Epithelial cell of esophagus (primary cell): ENCODE measurements around the gene NBR1.
"Not testable (repeated sequence)": the region's sequence is repeated elsewhere in the genome, so short reads cannot be mapped to it uniquely, and the experiment has no call there.

Experiments used
- DNase-seq: peaks from one replicate; pipeline ENCODE4 v3.0.0; 2010; ENCODE audit warnings: low read depth
- H3K4me3 ChIP-seq: 2 replicates; pipeline ENCODE4 v1.5.1; 2011; ENCODE audit warnings: mild to moderate bottlenecking, low read length, control low read depth
- TF ChIP-seq, protein P1 (sequence below): IDR thresholded peaks from 2 replicates; pipeline ENCODE4 v1.5.1; 2011; ENCODE audit warnings: low read depth, mild to moderate bottlenecking, low read length, control low read depth, inconsistent platforms; ENCODE audit not compliant: insufficient read depth; ENCODE audit errors: missing control alignments

NBR1 gene

DNA sequence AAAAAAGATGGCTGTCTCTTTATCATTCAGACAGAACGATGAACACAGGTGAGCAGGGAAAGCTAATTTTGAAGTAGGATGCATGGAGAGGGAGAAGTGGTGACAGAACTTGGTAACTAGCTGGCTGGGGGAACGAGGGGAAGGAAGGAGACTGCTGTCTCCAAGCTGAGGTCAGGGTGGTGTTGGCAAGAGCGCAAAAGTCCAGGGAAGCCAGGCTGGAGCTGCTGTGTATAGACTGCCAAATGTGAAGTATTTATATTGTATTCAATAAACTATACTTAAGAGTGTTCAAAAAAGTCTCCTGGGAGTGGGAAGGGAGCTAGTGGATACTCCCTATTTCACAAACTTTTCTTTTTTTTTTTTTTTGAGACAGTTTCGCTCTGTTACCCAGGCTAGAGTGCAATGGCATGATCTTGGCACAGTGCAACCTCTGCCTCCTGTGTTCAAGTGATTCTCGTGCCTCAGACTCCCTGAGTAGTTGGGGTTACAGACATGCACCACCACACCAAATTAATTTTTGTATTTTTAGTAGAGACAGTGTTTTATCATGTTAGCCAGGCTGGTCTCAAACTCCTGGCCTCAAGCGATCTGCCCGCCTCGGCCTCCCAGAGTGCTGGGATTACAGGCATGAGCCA lies 48.8 kb downstream of the NBR1 start:
- no peak for DNase-seq
- TF ChIP-seq, protein P1, sequence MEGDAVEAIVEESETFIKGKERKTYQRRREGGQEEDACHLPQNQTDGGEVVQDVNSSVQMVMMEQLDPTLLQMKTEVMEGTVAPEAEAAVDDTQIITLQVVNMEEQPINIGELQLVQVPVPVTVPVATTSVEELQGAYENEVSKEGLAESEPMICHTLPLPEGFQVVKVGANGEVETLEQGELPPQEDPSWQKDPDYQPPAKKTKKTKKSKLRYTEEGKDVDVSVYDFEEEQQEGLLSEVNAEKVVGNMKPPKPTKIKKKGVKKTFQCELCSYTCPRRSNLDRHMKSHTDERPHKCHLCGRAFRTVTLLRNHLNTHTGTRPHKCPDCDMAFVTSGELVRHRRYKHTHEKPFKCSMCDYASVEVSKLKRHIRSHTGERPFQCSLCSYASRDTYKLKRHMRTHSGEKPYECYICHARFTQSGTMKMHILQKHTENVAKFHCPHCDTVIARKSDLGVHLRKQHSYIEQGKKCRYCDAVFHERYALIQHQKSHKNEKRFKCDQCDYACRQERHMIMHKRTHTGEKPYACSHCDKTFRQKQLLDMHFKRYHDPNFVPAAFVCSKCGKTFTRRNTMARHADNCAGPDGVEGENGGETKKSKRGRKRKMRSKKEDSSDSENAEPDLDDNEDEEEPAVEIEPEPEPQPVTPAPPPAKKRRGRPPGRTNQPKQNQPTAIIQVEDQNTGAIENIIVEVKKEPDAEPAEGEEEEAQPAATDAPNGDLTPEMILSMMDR: no peak
- H3K4me3 ChIP-seq: no peak overlapping the region

DNA sequence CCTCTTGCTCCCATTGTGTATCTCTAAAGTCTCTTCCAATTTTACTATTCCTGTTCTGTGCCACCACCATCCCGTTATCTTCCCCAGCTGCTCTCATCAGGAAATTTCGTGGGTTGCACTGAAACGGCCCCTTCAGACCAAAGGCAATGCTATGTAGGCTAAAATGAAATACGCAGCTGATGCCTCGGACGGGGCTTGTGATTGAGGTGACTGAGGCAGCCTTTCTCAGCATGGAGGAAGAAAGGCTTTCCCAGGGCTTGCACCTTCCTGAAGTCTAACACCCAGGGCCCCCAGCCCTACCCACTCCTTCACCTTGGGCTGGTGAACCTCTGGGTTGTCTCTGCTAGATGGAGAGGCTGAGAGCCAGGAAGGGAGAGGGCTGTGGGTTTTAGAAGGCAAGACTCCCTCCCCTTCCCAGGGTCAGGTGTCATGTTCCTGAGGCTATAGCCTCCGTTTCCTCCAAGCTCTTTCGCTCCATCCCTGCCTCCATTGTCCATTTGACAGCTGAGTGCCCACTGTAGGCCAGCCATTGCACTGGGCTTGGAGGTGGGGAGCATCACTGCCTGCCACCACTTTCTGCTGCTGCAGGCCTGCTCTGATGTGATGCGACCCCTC lies 49.6 kb downstream of the NBR1 start:
- no peak for DNase-seq
- no peak overlapping the region for H3K4me3 ChIP-seq

DNA sequence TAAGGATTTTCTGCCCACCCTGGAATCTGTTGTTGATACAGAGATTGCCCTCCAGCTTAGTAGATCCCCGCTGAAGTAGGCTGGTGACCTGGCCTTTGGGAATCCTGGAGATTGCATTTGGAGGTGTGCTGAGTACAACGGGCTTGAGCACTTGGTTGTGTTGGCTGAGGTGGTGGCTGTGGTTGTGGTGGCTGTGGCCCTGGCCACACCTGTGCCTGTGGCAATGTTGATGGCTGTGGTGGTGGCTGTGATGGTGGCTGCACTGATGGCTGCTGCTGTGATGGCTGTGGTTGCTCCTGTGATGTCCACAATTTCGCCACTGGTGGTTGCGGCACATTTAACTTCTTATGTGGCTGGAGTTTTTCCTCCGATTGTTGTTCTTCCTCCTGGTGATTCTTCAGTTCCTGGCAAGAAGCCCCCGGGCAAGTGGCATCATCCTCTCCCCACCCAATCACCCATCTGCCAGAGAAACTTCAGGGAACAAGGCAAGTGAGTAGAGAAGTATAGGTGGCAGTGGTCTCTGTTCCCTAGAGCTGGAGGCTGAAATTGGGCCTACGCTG lies 53.2 kb downstream of the NBR1 start:
- TF ChIP-seq, protein P1: no peak
- no peak overlapping the region for H3K4me3 ChIP-seq
- DNase-seq: no peak

More for the DNA sequence above, 49.6 kb downstream of the NBR1 start:
- TF ChIP-seq, protein P1: no peak

GRCh38 chr17:43226393-43226792 lies 55.4 kb downstream of the NBR1 start:
- no peak overlapping the region for H3K4me3 ChIP-seq
- DNase-seq: no peak
- TF ChIP-seq, protein P1: no peak

DNA sequence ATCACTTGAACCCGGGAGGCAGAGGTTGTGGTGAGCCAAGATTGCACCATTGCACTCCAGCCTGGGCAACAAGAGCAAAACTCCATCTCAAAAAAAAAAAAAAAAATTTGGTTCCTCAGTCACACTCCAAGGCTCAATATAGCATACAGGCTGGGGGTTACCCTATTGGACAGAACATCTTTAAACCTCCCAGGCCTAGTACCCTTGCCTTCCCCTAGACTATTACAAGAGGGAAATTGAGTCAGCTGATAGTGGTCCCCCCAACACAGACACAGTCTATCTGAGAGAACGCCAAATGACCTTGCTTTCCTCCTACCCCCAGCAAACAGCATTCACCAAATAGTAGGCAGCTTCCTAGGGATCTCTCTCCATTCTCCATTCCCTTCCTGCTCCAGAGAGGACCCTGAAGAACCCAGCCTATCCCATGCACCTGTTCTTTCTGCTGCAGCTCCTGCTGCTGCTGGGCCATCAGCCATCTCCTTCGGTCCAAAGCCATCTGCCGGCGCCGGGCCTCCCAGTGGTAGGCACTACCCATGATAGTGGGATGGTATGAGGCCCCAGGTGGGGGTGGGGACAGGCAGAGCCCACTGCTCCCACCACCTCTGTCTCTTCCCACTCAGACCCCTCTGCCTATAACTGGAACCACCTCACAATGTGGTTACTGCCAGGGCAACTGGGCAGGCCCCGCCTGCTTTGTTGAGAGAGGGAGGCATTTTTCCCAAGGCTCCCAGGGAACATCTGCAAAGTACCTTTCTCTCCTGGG lies 57.2 kb downstream of the NBR1 start, which contains the start of gene CCDC200:
Gene CCDC200, minus strand, starts transcription at position 604 of the 763 bp plus-strand sequence. Its CDS starts 69 bp downstream, at position 535.
- DNase-seq, H3K4me3 ChIP-seq: not testable (repeated sequence)

DNA sequence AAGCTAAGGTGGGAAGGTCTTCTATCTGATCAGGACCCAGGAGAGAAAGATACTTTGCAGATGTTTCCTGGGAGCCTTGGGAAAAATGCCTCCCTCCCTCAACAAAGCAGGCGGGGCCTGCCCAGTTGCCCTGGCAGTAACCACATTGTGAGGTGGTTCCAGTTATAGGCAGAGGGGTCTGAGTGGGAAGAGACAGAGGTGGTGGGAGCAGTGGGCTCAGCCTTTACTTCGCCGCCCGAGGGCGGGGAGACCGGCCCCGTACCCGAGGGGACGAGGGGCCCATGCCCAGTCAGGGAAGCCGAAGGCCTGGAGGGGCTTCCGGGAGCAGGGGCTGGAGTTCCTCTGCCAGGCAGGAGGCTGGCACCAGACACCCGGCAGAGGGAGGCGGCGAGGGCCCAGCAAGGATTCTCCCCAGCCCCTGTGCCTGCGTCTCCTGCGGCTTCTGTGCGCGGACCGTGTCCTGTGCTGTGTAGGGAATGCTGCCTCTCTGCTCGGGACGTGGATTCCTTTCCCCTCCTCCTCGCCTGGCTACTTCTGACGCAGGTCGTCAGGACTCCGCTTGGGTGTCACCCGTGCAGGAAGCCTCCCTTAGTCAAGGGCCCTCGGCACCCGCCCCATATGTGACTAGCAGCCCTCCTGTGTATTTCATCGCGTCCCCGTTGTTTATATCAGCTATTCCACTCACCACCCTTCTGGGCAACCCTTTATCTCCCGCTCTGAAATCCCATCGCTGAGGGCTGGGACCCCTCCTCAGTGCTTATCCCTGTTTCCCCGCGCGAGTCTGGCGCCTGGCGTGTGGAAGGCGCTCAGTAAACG lies 60.4 kb downstream of the NBR1 start:
- peak overlapping the region; percentile 40 for H3K4me3 ChIP-seq
- DNase-seq: not testable (repeated sequence)

GRCh38 chr17:43232021-43232699 lies 61.1 kb downstream of the NBR1 start:
- DNase-seq: peak; percentile 36
- H3K4me3 ChIP-seq: peak overlapping the region; percentile 40

DNA sequence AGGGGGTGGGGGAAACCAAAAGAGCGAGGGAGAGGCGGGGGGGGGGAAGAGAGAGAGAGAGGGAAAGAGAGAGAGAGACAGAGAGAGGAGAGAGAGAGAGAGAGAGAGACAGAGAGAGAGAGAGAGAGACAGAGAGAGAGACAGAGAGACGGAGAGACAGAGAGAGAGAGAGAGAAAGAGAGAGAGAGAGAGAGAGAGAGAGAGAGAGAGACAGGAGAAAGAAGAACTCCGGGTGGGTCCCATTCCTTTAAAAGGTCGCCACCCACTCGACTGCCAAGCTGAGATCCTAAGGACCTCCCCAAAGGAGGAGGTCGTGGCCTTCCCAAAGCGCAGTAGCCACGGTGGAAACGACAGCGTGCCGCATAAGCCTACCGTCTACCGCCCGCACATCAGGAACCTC lies 62.2 kb downstream of the NBR1 start:
- not testable (repeated sequence) for DNase-seq, H3K4me3 ChIP-seq

DNA sequence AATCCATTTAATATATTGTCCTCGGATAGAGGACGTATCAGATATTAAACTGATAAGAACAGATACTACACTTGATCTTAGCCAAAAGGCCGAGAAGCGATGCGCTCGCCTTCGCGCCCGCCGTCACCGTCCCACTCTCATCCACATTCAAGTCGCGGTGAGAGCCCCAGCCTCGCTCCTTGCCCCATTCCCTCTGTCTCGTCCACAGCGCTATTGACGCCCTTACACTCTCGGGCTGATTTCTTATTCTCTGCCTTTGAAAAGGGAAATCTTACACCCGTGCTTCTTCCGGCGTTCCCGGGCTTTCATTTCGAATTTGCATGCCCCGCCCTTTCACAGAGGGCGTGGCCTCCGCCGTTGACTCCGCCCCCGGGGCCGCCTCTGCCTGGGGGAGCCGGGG lies 62.9 kb downstream of the NBR1 start, which contains the start of gene RNU2-1:
Gene RNU2-1, minus strand, starts transcription at position 101 of the 400 bp plus-strand sequence.
- DNase-seq, H3K4me3 ChIP-seq: not testable (repeated sequence)

- H3K4me3 ChIP-seq, DNase-seq: not testable (repeated sequence)
These were observed 68.6 kb downstream of the NBR1 start for GRCh38 chr17:43239597-43239996.

DNA sequence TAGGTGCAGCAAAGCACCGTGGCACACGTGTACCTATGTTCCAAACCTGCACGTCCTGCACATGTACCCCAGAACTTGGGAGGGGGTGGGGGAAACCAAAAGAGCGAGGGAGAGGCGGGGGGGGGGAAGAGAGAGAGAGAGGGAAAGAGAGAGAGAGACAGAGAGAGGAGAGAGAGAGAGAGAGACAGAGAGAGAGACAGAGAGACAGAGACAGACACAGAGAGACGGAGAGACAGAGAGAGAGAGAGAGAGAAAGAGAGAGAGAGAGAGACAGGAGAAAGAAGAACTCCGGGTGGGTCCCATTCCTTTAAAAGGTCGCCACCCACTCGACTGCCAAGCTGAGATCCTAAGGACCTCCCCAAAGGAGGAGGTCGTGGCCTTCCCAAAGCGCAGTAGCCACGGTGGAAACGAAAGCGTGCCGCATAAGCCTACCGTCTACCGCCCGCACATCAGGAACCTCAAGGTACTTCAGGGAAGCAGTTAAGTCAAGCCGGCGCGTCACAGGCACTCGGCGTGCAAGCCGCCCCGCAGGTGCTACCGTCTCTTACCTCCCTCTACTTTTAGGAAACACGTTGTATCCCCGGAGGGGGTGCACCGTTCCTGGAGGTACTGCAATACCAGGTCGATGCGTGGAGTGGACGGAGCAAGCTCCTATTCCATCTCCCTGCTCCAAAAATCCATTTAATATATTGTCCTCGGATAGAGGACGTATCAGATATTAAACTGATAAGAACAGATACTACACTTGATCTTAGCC lies 69.8 kb downstream of the NBR1 start:
- not testable (repeated sequence) for H3K4me3 ChIP-seq, DNase-seq

DNA sequence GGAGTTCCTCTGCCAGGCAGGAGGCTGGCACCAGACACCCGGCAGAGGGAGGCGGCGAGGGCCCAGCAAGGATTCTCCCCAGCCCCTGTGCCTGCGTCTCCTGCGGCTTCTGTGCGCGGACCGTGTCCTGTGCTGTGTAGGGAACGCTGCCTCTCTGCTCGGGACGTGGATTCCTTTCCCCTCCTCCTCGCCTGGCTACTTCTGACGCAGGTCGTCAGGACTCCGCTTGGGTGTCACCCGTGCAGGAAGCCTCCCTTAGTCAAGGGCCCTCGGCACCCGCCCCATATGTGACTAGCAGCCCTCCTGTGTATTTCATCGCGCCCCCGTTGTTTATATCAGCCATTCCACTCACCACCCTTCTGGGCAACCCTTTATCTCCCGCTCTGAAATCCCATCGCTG lies 75.4 kb downstream of the NBR1 start:
- DNase-seq, H3K4me3 ChIP-seq: not testable (repeated sequence)
